ENCODE measurements around the gene ZBTB46.
"Not testable (repeated sequence)": the region's sequence is repeated elsewhere in the genome, so short reads cannot be mapped to it uniquely, and the experiment has no call there.

GRCh38 chr20:63722967-63723622 is 108.0 kb downstream of the ZBTB46 start:
- not testable (repeated sequence) for TF ChIP-seq CTCF (IDR thresholded peaks at IDR 0.05 in 2 of 3, conservative IDR thresholded peaks at IDR 0.05 in 1 of 3; ENCODE audit: borderline replicate concordance in 1 of 3, insufficient read depth in 1 of 3, low read depth in 2 of 3, low read length in 2 of 3); ZBTB33 (IDR thresholded peaks at IDR 0.05; ENCODE audit: extremely low read depth, insufficient replicate concordance, low read length)

Measured in HCT116 (cell line).